SK-N-SH (cell line): Measurements from ENCODE around the gene TMEM63C. TPM values are rescaled to one million over a fixed set of nuclear protein-coding genes. Genes with fewer than 3 reads are reported as not detected.

Experiments
- CTCF ChIA-PET: fragments of 300-600, 350-600 bp; formaldehyde crosslinking; extraction: SDS; loops from one replicate; lab custom pipeline; 2021; lab: Yijun Ruan, JAX
- POLR2A ChIA-PET: fragments of 350-600 bp; sonication (Branson Sonifier 250); formaldehyde crosslinking; extraction: SDS; loops from one replicate; lab custom pipeline; 2020; ENCODE audit warnings: antibody characterized with exemption, inconsistent platforms; lab: Yijun Ruan, JAX
- DNase-seq: peaks from one replicate; pipeline ENCODE4 v3.0.0; 2012
- H2AFZ ChIP-seq: fragments of 200-600 bp; sonication (generic); 2 replicates; pipeline ENCODE4 v1.8.1; 2016; ENCODE audit warnings: antibody characterized with exemption, mild to moderate bottlenecking, low read depth
- H3F3A ChIP-seq: fragments of 200-600 bp; sonication (generic); replicated peaks from 2 replicates; pipeline ENCODE3; 2016; ENCODE audit warnings: antibody characterized with exemption, mild to moderate bottlenecking; ENCODE audit not compliant: insufficient read depth
- H3K27ac ChIP-seq, 2 experiments: fragments of 200-500 bp in 1 of 2; fragments of 200-600 bp in 1 of 2; sonication (Bioruptor generic) in 1 of 2; sonication (generic), shearing (Covaris generic) in 1 of 2; 2 replicates each; pipeline versions ENCODE4 v1.5.1 to v1.6.1; 2014 to 2016; ENCODE audit warnings: low read depth in 2 of 2, inconsistent platforms in 1 of 2, low read length in 1 of 2, mild to moderate bottlenecking in 1 of 2, mixed read lengths in 1 of 2
- H3K27me3 ChIP-seq: fragments of 200-600 bp; sonication (generic), shearing (Covaris generic); 2 replicates; pipeline ENCODE4 v1.6.1; 2016; ENCODE audit warnings: mixed run types; ENCODE audit not compliant: insufficient read depth
- H3K36me3 ChIP-seq, 2 experiments: fragments of 200-500 bp in 1 of 2; fragments of 200-600 bp in 1 of 2; sonication (Bioruptor generic) in 1 of 2; sonication (generic) in 1 of 2; replicated peaks in 1 of 2; 2 replicates each; pipeline versions ENCODE3 to v1.5.1; 2014 to 2016; ENCODE audit warnings: low read length in 1 of 2, mild to moderate bottlenecking in 1 of 2; ENCODE audit not compliant: insufficient read depth in 2 of 2, control insufficient read depth in 1 of 2
- H3K4me1 ChIP-seq, 2 experiments: fragments of 200-500 bp in 1 of 2; fragments of 200-600 bp in 1 of 2; sonication (Bioruptor generic) in 1 of 2; sonication (generic), shearing (Covaris generic) in 1 of 2; 2 replicates each; pipeline versions ENCODE4 v1.5.1 to v1.6.1; 2014 to 2016; ENCODE audit warnings: low read depth in 1 of 2, low read length in 1 of 2, mixed run types in 1 of 2; ENCODE audit not compliant: insufficient read depth in 2 of 2, control insufficient read depth in 1 of 2
- H3K4me2 ChIP-seq: fragments of 200-600 bp; sonication (generic), shearing (Covaris generic); 2 replicates; pipeline ENCODE4 v1.6.1; 2017; ENCODE audit warnings: mixed run types
- H3K4me3 ChIP-seq, 2 experiments: fragments of 200-500 bp in 1 of 2; fragments of 200-600 bp in 1 of 2; sonication (Bioruptor generic) in 1 of 2; sonication (generic), shearing (Covaris generic) in 1 of 2; 2 replicates each; pipeline versions ENCODE4 v1.5.1 to v1.8.1; 2014 to 2016; ENCODE audit warnings: low read depth in 2 of 2, inconsistent platforms in 1 of 2, low read length in 1 of 2, mild to moderate bottlenecking in 1 of 2, mixed read lengths in 1 of 2, moderate library complexity in 1 of 2
- H3K79me2 ChIP-seq: fragments of 200-600 bp; sonication (generic); 2 replicates; pipeline ENCODE4 v1.8.1; 2017; ENCODE audit warnings: mild to moderate bottlenecking; ENCODE audit not compliant: insufficient read depth
- H3K9ac ChIP-seq: fragments of 200-600 bp; sonication (generic); 2 replicates; pipeline ENCODE4 v1.6.1; 2017; ENCODE audit warnings: mixed run types
- H3K9me2 ChIP-seq: fragments of 200-600 bp; sonication (generic); 2 replicates; pipeline ENCODE4 v1.6.1; 2017; ENCODE audit warnings: mixed run types
- H3K9me3 ChIP-seq: fragments of 200-600 bp; sonication (generic); 2 replicates; pipeline ENCODE4 v1.6.1; 2017; ENCODE audit warnings: mixed run types, mild to moderate bottlenecking, moderate library complexity
- H4K20me1 ChIP-seq: fragments of 200-600 bp; sonication (generic); 2 replicates; pipeline ENCODE4 v1.6.1; 2017; ENCODE audit warnings: mild to moderate bottlenecking, mixed run types; ENCODE audit not compliant: insufficient read depth
- EP300 ChIP-seq, 2 experiments: IDR thresholded peaks; 2 replicates each; pipeline versions ENCODE4 v1.4.0 to v1.6.1; 2012; ENCODE audit warnings: borderline replicate concordance in 1 of 2, low read depth in 1 of 2, low read length in 1 of 2
- FOSL2 ChIP-seq: IDR thresholded peaks from 2 replicates; pipeline ENCODE4 v1.4.0; 2012; ENCODE audit warnings: low read depth, mild to moderate bottlenecking, moderate library complexity, borderline replicate concordance
- FOXJ3 ChIP-seq: sonication (generic); formaldehyde crosslinking; IDR thresholded peaks from 2 replicates; pipeline ENCODE4 v1.5.1; 2020; ENCODE audit warnings: mild to moderate bottlenecking, missing genetic modification reagents
- JUND ChIP-seq: IDR thresholded peaks from 2 replicates; pipeline ENCODE4 v1.4.0; 2012
- MXI1 ChIP-seq: IDR thresholded peaks from 2 replicates; pipeline ENCODE4 v1.6.1; 2012; ENCODE audit warnings: mild to moderate bottlenecking, low read depth, low read length, improper control_type of control experiment
- NRF1 ChIP-seq: IDR thresholded peaks from 2 replicates; pipeline ENCODE4 v1.6.1; 2012; ENCODE audit warnings: low read depth, mild to moderate bottlenecking, low read length
- POLR2AphosphoS5 ChIP-seq: IDR thresholded peaks from 2 replicates; pipeline ENCODE4 v1.6.1; 2012; ENCODE audit warnings: low read depth, low read length
- RAD21 ChIP-seq: IDR thresholded peaks from 2 replicates; pipeline ENCODE4 v1.6.1; 2012; ENCODE audit warnings: mild to moderate bottlenecking, low read length
- RCOR1 ChIP-seq: fragments of 150-350 bp; IDR thresholded peaks from 2 replicates; pipeline ENCODE4 v1.6.1; 2017; ENCODE audit warnings: antibody characterized with exemption, low read length
- RXRA ChIP-seq: IDR thresholded peaks from 2 replicates; pipeline ENCODE4 v1.4.0; 2012; ENCODE audit warnings: low read depth, mild to moderate bottlenecking, borderline replicate concordance
- SMC3 ChIP-seq: IDR thresholded peaks from 2 replicates; pipeline ENCODE4 v1.6.1; 2012; ENCODE audit warnings: low read depth, low read length, improper control_type of control experiment
- TCF12 ChIP-seq: IDR thresholded peaks from 2 replicates; pipeline ENCODE4 v1.4.0; 2012
- TEAD4 ChIP-seq: IDR thresholded peaks from 2 replicates; pipeline ENCODE4 v1.4.0; 2012; ENCODE audit warnings: mild to moderate bottlenecking, borderline replicate concordance; ENCODE audit not compliant: insufficient read depth
- WGBS: methylation state at CpG from one replicate; pipeline ENCODE4 v1.1.6; 2017; ENCODE audit warnings: low lambda C conversion rate; 5-methylcytosine and 5-hydroxymethylcytosine counted together
- polyA plus RNA-seq, 3 experiments: library from polyadenylated mRNA; depleted of rRNA; stranded (reverse); fragments of >200 nt; gene quantifications; 2 replicates each; pipeline ENCODE4 v1.2.3, GENCODE V29; 2012
- TF ChIP-seq, protein P1 (sequence below): fragments of 150-350 bp; IDR thresholded peaks from 2 replicates; pipeline ENCODE4 v1.6.1; 2017; ENCODE audit warnings: antibody characterized with exemption, low read length, low read depth, borderline replicate concordance
- TF ChIP-seq, protein P2 (sequence below): fragments of 200-600 bp; sonication (generic); IDR thresholded peaks from 2 replicates; pipeline ENCODE4 v1.6.1; 2017; ENCODE audit warnings: antibody characterized with exemption, mild to moderate bottlenecking, moderate library complexity
- TF ChIP-seq, protein P3 (sequence below): IDR thresholded peaks from 2 replicates; pipeline ENCODE4 v1.4.0; 2012; ENCODE audit warnings: low read depth, borderline replicate concordance
- TF ChIP-seq, protein P4 (sequence below): IDR thresholded peaks from 2 replicates; pipeline ENCODE4; 2012
- TF ChIP-seq, protein P5 (sequence below): IDR thresholded peaks from 2 replicates; pipeline ENCODE4 v1.6.1; 2012; ENCODE audit warnings: mild to moderate bottlenecking, low read depth, low read length, moderate library complexity

TMEM63C gene
- polyA plus RNA-seq, 1 of the 3 experiments (the other 2 are of a cell fraction) = 0.25 TPM

DNA sequence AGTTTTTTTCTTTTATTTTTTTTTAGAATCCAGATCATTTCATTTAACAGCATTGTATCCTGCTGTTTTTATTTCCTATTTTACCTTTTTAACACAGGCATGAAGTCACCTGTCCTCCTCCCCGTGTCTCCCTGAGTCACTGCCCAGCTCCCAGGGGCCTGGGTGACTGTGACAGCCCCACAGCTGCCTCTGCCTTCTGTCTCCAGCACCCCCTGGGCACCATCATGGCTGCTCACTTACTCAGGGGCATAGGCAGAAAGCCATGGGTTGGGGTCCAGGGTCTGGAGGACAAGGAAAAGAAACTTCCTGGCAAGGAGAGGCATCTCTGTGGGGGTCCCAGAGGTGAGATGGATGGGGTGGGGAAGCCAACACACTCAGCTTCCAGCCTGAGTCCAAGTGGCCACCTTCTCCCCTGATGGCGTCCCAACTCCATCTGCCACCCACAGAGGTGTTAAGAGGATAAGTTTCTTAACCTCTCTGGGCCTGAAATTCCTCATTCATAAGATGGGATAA lies 25.3 kb downstream of the TMEM63C start:
- TF ChIP-seq SMC3 (no peak), EP300 (IDR thresholded peaks at IDR 0.05; ENCODE audit: borderline replicate concordance in 1 of 2, low read depth in 1 of 2, low read length in 1 of 2) (no peak), RAD21 (peak; percentile 6; the same call in 1 of the 2 replicates), MXI1 (no peak), POLR2AphosphoS5 (no peak)
- no peaks in the 10 kb centered on the region for H3K9me3 ChIP-seq
- no peaks in the 10 kb centered on the region for H3K79me2 ChIP-seq
- ChIA-PET CTCF (interaction anchor here (0.6 to 11.9 kb wide), 9 partner anchors 11 to 109 kb away, joined by 3 to 153 read pairs (median 5); no protein-coding TSS in a partner anchor), POLR2A (no interaction called here)
- no peaks in the 10 kb centered on the region for H3K9me2 ChIP-seq
- no peak overlapping the region for H3K4me3 ChIP-seq
- DNase-seq = no peak
- H3F3A ChIP-seq = no peaks in the 10 kb centered on the region
- no peak overlapping the region for H3K4me2 ChIP-seq
- no peak overlapping the region for H3K9ac ChIP-seq
- no peak overlapping the region for H2AFZ ChIP-seq
- no peaks in the 10 kb centered on the region for H4K20me1 ChIP-seq
- no peaks in the 10 kb centered on the region for H3K27me3 ChIP-seq
- WGBS = 24% methylated on average over 2 of the region's 2 CpGs
- H3K36me3 ChIP-seq = no peaks in the 10 kb centered on the region
- peaks cover 0 to 25% of the 10 kb centered on the region in 2 experiments; a peak in 1 of 4 replicates for H3K4me1 ChIP-seq
- H3K27ac ChIP-seq = no peak overlapping the region

DNA sequence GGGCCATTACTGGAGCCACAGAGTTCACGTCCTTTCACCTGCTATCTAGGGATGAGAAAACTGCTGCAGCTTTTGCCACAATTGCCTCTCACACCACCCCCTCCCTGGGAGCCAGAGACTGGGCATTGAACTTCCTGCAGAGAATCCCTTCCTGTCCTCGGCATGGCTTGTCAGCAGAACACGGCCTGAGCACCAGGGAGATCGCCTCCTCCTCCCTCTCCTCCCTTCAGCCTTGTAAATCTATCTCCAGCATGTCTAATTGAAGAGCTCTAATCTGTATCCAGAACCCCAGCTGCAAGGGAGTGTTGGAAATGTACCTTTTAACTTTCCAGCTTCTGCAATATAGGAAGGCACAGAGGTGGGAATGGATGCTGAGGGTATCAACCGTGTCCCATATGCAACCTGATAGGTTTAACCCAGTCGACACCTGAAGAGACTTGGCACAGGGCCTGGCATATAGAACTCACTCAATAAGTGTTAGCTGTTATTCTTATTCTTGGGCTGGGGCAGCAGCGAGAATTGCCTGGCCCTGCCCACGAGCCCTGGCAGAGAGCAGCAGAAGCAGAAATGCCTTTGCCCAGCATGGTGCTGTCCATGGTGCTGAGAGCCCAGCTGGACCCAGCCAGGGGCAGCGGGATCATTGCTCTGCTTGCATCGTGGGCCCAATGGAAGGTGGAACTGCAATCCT lies 26.8 kb downstream of the TMEM63C start:
- ChIA-PET POLR2A (no interaction called here), CTCF (interaction anchor here (1.1 to 11.9 kb wide), 8 partner anchors 10 to 107 kb away, joined by 3 to 153 read pairs (median 6); partner anchors contain the start of gene TMEM63C)
- H3K9ac ChIP-seq = no peak overlapping the region
- no peak overlapping the region for H3K4me2 ChIP-seq
- H3K79me2 ChIP-seq = no peaks in the 10 kb centered on the region
- no peak overlapping the region for H3K4me3 ChIP-seq
- H2AFZ ChIP-seq = no peak overlapping the region
- peak; percentile 39 for DNase-seq
- no peaks in the 10 kb centered on the region for H3K36me3 ChIP-seq
- H3K4me1 ChIP-seq = peaks cover 0 to 23% of the 10 kb centered on the region in 2 experiments; a peak in 1 of 4 replicates
- no peaks in the 10 kb centered on the region for H3F3A ChIP-seq
- H3K27me3 ChIP-seq = no peaks in the 10 kb centered on the region
- no peaks in the 10 kb centered on the region for H3K9me2 ChIP-seq
- WGBS = 62% methylated on average over 7 of the region's 10 CpGs
- no peaks in the 10 kb centered on the region for H3K9me3 ChIP-seq
- H4K20me1 ChIP-seq = no peaks in the 10 kb centered on the region
- H3K27ac ChIP-seq = no peak overlapping the region; a peak in 1 of 4 replicates
- no peak for TF ChIP-seq JUND
- TF ChIP-seq, protein P1, sequence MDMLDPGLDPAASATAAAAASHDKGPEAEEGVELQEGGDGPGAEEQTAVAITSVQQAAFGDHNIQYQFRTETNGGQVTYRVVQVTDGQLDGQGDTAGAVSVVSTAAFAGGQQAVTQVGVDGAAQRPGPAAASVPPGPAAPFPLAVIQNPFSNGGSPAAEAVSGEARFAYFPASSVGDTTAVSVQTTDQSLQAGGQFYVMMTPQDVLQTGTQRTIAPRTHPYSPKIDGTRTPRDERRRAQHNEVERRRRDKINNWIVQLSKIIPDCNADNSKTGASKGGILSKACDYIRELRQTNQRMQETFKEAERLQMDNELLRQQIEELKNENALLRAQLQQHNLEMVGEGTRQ = no peak
- TF ChIP-seq NRF1 = no peak
- TF ChIP-seq, protein P2, sequence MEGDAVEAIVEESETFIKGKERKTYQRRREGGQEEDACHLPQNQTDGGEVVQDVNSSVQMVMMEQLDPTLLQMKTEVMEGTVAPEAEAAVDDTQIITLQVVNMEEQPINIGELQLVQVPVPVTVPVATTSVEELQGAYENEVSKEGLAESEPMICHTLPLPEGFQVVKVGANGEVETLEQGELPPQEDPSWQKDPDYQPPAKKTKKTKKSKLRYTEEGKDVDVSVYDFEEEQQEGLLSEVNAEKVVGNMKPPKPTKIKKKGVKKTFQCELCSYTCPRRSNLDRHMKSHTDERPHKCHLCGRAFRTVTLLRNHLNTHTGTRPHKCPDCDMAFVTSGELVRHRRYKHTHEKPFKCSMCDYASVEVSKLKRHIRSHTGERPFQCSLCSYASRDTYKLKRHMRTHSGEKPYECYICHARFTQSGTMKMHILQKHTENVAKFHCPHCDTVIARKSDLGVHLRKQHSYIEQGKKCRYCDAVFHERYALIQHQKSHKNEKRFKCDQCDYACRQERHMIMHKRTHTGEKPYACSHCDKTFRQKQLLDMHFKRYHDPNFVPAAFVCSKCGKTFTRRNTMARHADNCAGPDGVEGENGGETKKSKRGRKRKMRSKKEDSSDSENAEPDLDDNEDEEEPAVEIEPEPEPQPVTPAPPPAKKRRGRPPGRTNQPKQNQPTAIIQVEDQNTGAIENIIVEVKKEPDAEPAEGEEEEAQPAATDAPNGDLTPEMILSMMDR = no peak
- TF ChIP-seq TCF12 = no peak
- TF ChIP-seq, protein P3, sequence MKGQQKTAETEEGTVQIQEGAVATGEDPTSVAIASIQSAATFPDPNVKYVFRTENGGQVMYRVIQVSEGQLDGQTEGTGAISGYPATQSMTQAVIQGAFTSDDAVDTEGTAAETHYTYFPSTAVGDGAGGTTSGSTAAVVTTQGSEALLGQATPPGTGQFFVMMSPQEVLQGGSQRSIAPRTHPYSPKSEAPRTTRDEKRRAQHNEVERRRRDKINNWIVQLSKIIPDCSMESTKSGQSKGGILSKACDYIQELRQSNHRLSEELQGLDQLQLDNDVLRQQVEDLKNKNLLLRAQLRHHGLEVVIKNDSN = no peak
- no peak for TF ChIP-seq FOXJ3 (CRISPR knock-in tag)
- no peak for TF ChIP-seq RCOR1
- 0 out of 2 replicates have a peak, but pooled peaks have one; percentile 19 for TF ChIP-seq TEAD4
- TF ChIP-seq, protein P4, sequence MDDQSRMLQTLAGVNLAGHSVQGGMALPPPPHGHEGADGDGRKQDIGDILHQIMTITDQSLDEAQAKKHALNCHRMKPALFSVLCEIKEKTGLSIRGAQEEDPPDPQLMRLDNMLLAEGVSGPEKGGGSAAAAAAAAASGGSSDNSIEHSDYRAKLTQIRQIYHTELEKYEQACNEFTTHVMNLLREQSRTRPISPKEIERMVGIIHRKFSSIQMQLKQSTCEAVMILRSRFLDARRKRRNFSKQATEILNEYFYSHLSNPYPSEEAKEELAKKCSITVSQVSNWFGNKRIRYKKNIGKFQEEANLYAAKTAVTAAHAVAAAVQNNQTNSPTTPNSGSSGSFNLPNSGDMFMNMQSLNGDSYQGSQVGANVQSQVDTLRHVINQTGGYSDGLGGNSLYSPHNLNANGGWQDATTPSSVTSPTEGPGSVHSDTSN = no peak
- TF ChIP-seq RXRA = no peak
- TF ChIP-seq EP300 (IDR thresholded peaks at IDR 0.05; ENCODE audit: borderline replicate concordance in 1 of 2, low read depth in 1 of 2, low read length in 1 of 2) = no peak
- TF ChIP-seq RAD21 = no peak
- TF ChIP-seq FOSL2 = no peak
- TF ChIP-seq, protein P5, sequence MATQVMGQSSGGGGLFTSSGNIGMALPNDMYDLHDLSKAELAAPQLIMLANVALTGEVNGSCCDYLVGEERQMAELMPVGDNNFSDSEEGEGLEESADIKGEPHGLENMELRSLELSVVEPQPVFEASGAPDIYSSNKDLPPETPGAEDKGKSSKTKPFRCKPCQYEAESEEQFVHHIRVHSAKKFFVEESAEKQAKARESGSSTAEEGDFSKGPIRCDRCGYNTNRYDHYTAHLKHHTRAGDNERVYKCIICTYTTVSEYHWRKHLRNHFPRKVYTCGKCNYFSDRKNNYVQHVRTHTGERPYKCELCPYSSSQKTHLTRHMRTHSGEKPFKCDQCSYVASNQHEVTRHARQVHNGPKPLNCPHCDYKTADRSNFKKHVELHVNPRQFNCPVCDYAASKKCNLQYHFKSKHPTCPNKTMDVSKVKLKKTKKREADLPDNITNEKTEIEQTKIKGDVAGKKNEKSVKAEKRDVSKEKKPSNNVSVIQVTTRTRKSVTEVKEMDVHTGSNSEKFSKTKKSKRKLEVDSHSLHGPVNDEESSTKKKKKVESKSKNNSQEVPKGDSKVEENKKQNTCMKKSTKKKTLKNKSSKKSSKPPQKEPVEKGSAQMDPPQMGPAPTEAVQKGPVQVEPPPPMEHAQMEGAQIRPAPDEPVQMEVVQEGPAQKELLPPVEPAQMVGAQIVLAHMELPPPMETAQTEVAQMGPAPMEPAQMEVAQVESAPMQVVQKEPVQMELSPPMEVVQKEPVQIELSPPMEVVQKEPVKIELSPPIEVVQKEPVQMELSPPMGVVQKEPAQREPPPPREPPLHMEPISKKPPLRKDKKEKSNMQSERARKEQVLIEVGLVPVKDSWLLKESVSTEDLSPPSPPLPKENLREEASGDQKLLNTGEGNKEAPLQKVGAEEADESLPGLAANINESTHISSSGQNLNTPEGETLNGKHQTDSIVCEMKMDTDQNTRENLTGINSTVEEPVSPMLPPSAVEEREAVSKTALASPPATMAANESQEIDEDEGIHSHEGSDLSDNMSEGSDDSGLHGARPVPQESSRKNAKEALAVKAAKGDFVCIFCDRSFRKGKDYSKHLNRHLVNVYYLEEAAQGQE = peak; percentile 99
